Stimulated activated CD4-positive, alpha-beta T cell treated with anti-CD3 and anti-CD28 coated beads, TNF-alpha, amount 100 ng/mL, for 48 hours (primary cell): Measurements from ENCODE around the gene CCDC117.

Source experiments
- DNase-seq, 3 donors: peaks; one replicate each; pipeline ENCODE4 v3.0.0-alpha.2; 2020; ENCODE audit warnings: low read depth in 3 of 3

Gene CCDC117

DNA sequence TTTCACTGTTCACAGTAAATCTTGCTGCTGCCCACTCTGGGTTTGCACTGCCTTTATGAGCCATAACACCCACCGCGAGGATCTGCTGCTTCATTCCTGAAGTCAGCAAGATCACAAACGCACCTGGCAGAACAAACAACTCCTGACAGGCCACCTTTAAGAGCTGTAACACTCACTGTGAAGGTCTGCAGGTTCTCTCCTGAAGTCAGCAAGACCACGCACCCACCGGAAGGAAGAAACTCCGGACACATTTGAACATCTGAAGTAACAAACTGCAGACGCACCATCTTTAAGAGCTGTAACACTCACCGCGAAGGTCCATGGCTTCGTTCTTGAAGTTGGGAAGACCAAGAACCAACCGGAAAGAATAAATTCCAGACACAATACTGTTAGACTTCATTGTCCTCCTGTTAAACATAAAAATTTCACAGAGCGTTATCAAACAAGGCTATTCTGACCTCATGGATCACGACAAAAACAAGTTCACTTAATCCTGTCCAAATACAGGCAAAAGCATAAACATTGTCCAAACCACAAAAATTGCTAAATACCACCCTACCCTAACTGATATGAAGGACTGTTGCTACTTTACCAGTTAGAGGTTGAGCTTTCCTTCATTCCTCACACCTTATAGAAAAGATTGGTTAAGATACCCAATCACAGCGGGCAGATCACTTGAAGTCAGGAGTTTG, 3.0 kb upstream of the CCDC117 start:
- DNase-seq: no peak

DNA sequence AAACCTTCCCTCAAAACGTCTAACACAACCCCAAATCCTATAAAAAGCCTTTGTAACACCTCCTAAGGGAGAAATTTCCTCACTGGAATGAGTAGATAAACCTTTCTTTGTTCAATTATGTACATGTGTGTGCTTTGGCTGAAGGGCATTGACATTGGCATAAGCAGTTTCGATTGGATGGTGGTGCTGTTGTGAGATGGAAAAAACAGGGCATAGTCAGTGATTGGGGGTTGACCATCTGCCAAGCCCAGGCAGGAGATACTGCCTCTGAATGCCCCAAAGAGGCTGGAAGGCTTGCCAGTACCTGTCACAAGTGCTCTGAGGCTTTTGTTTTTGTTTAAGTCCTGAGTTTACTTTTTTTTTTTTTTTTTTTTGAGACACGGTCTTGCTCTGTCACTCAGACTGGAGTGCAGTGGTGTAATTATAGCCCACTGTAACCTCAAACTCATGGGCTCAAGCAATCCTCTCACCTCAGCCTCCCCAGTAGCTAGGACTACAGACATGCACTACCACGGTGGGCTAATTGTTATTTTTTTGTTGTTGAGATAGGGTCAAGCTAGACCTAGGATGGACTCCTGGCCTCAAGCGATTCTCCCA, 1.2 kb upstream of the CCDC117 start:
- DNase-seq: no peak

DNA sequence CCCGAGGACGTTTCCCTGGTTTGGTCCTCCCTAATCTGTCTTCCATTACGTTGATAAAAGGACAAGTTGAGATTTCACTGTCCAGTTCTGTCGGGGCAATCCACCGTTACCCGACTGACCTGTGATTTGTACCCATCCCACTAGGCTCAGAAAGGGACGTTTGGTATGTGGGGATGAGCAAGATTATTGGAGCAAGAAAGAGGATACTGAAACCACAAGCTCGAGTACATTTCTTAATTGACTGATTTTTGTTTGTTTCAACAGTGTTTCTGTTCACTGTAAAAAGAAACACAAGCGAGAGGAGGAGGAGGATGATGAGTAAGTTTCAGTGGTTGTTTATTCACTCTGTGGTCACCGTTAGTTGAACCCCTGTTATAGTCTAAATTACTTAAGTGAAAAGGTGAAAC, 969 bp downstream of the CCDC117 start:
- peak in 1 of 3 donors; percentile 7 for DNase-seq

DNA sequence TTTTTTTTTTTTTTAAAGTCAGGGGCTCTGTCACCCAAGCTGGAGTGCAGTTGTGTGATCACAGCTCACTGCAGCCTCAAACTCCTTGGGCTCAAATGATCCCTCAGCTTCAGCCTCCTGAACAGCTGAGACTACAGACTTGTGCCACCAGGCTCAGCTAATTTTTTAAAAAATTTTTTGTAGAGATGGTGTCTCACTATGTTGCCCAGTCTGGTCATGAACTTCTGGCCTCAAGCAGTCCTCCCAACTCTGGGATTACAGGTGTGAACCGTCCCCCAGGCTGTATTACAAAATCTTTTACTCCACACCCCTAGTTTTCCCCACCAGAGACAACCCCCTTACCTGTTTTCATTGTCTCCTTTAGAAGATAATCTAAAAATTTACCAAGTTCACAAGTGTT, 1.9 kb downstream of the CCDC117 start:
- no peak for DNase-seq

DNA sequence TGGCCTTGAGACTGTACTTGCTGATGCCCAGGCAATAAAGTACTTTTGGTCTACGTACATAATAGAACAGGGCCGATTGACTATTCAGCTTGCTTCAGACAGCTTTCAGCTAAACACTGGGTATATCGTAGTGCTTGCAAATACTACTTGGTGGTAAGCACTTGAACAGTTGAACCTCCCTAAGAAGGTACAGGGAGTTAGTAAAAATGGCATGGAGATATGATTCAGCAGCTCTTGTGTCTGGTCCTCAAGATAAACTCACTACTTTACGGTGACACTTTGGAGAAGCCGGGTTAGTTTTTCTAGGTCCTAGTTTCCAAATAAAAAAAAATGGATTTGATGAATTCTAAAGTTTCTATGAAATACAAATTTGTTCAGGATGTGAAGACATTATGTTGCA, 7.3 kb downstream of the CCDC117 start:
- DNase-seq: no peak

DNA sequence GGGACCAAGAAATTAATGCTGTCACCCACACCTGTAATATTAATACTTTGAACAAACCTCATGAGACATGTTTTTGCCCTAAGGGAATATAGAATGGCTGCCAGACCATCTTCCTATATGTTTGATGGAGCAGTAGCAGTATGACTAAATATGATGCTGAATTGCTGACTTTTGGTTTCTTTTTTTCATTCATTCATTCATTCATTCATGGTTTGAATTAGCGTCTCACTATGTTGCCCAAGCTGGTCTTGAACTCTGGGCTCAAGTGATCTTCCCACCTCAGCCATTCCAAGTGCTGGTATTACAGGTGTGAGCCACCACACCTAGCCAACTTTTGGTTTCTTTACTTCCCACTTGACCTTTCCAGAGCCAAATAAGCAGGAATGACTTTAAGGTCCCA, 7.8 kb downstream of the CCDC117 start:
- no peak for DNase-seq

DNA sequence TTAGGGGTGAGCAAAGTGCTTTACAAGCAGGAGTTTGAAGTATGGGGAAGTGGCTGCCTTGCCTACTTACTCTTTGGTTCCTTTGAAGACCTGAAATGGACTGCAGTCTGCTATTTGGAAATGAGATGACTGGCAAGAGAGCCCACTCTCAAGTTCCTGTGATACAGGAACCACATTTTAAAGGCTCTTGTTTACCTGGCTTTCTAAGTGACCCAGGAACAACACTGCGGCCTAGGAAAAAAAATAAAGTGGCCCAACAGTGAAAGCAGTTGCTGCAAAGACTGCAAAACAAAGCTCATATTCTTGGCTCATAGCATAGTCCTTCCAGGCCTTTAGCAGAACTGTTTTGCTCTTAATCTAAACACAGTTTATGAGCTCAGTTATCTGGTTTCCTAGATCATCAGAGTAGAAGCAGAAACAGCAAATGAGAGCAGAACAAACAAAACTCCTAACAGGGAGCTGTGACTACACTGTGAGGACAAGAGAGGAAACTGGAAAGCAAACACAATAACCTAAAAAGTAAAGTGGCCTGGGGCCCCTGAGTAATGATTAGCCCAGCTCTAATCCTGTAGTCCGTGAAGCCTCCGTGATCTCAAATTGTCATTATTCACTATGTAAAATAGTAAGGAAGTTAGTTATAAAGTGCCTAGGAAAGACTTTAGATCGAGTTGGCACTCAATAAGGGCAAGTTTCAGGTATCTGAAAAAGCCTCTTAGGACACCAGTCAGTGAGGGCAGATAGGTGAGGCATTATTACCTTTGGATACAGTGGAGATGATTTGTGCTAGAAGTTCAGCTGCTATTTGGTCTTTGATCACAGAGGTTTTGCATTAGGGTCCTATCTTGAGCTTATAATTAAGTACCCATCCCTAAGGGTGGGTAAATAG, 11.5 kb downstream of the CCDC117 start:
- no peak for DNase-seq

DNA sequence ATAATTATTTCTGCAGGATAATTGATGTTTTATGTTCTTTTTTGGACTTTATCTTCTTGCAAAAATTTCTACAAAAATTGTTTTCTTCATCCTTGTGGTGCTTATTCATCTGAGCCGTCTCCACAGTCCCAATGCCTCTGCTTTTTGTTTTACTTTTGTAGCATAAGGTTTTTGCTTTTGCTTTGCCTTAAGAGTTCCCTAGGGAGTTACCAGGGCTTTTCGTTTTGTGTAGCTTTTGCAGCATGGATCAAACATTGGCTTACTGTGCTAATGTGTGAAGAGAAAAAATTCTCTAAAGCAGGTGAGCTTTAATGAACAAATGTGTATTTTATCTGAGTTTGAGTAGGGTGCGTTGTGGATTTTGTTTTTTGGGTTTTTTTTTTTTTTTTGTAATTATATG, 16.1 kb downstream of the CCDC117 start:
- no peak for DNase-seq

DNA sequence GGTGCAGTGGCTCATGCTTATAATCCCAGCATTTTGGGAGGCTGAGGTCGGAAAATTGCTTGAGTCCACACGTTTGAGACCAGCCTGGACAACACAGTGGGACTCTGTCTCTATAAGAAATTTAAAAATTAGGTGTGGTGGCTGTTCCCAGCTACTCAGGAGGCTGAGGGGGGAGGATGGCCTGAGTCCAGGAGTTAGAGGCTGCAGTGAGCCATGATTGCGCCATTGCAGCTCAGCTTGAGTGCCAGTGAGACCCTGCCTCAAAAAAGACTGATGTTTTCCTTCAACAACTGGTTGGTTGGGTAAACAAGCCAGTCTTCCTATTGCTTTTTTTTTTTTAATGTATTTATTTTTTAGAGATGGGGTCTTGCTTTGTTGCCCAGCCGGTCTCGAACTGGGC, 18.6 kb downstream of the CCDC117 start:
- DNase-seq: no peak

DNA sequence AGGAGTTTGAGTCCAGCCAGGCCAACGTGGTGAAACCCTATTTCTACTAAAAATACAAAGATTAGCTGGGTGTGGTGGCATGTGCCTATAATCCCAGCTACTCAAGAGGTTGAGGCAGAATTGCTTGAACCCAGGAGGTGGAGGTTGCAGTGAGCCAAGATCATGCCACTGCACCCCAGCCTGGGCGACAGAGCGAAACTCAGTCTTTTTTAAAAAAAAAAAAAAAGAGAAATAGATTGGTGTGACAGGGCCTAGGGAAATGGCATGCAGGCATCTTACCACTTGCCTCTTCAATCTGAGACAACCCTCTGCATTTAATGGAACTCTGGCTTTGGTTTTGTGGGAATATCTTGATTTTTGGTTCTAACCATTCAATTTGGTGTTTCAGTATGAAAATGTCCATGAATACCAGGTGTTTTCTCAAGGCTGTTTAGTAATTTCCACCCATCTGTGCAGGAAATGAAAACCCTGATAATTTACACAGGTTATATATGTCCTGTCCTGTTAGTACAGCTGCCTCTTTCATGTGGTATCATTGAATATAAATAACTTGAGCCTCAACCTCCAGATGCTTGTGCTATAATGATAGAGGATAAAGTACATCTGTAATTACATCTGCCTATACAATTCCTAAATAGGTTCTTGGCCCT, 19.5 kb downstream of the CCDC117 start:
- no peak for DNase-seq

DNA sequence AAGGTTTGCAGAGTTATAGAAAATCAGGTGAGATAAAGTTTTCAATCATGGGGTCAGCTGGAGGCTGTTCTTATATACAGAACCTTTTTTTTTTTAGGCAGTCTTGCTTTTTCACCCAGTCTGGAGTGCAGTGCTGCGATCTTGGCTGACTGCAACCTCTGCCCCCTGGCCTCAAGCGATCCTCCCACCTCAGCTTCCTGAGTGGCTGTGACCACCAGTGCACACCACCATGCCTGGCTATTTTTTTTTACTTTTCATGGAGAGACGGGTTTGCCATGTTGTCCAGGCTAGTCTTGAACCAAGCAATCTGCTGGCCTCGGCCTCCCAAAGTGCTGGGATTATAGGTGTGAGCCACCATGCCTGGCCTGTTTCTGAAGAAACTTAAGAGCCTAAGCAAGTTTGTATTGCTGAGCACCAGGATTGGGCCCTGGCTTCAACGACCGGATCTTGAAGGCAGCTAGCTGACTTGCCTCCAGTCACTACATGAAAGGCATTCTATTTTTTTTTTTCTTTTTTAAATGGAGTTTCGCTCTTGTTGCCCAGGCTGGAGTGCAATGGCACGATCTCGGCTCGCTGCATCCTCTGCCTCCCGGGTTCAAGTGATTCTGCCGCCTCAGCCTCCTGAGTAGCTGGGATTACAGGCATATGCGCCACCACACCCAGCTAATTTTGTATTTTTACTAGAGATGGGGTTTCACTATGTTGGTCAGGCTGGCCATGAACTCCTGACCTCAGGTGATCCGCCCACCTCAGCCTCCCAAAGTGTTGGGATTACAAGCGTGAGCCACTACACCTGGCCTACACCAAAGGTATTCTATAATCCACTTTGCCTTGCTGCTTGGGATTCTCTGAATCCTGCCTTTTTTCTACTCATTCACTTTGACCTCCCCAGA, 20.2 kb downstream of the CCDC117 start:
- DNase-seq: no peak

DNA sequence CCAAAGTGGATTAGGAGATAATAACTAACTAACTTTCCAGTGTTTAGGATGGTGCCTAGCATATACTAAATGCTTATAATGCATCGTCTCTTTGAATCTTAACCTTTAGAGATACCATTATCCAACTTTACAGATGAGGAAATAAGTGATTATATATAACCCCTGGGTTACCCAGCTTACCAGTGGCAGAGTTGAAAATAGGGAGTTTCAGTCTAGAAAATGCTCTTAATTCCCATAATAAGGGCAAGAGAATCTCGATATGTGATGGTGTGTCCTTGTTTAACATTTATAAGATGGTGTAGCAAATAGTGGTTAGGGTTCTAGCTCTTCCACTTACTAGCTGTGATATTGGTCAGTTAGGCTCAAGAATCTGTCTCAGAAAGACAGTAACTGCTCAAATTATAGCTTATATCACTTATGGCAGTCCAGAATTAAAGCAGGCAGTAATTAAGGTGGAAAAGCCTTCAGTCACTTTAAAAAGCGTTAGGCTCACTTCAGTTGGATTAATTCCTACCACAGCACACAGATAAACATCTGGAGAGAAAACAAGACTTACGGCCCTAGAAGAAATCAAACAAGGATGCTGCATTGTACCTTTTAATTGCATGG, 21.6 kb downstream of the CCDC117 start:
- no peak for DNase-seq

DNA sequence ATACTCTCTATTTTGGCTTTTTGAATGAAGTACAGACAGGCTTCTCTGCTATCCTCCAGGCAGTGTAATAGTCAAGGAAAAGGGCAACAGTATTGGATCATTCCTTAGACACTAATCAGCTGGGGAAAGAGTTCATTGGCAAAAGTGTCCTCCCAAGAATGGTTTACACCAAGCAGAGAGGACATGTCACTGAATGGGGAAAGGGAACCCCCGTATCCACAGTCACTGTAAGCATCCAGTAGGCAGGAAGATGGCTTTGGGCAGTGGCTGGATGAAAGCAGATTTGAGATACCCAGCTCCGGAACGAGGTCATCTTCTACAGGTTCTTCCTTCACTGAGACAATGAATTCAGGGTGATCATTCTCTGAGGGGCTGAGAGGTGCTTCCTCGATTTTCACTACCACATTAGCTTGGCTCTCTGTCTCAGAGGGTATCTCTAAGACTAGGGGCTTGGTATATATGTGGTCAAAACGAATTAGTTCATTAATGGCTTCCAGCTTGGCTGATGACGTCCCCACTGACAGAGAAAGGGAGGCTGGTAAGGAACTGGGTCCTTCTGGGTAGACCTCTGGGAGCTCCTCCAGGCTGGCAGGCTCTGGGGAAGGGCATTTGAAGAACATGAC, 22.7 kb downstream of the CCDC117 start:
- no peak for DNase-seq

DNA sequence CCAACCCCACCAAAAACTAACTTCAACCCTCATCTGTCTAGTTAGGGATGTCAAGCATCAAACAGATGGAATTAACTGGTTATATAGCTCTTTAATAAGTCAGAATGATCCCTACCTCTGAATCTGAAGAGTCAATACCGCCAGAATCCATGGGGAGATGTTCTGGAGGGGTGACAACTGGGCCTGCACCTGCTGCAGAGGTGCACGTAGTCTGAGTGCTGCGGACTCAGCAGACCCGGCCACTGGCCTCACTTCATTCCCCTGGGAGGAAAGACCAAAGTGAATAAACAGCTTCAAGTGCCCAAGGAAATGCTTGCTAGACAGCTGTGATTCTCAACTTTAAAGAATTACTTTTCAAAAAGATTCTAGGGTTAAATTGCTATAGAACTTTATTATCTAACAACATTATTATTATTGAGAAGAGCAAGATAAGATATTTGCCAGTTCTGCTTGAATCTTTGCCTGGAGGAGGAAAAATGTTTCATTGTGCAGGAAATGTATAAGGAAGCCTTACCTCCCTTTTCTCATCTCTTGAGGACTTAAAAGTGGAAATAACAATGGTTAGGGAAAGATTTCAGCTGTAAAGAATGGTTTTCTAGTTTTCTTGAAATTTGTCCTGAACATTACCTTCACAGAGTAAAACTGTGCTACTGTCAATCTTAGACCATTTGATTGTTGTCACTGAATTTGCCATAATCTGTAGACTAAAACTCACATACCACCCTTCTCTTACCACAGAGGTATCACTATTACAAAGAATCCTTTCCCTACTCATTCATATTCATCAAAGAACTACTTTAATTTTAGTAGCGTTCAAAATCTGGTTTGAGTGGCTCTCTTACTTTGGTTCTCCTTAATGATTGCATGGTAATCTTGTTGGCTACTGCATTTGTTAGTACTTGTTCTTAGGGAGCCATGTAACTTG, 23.7 kb downstream of the CCDC117 start:
- DNase-seq: no peak

DNA sequence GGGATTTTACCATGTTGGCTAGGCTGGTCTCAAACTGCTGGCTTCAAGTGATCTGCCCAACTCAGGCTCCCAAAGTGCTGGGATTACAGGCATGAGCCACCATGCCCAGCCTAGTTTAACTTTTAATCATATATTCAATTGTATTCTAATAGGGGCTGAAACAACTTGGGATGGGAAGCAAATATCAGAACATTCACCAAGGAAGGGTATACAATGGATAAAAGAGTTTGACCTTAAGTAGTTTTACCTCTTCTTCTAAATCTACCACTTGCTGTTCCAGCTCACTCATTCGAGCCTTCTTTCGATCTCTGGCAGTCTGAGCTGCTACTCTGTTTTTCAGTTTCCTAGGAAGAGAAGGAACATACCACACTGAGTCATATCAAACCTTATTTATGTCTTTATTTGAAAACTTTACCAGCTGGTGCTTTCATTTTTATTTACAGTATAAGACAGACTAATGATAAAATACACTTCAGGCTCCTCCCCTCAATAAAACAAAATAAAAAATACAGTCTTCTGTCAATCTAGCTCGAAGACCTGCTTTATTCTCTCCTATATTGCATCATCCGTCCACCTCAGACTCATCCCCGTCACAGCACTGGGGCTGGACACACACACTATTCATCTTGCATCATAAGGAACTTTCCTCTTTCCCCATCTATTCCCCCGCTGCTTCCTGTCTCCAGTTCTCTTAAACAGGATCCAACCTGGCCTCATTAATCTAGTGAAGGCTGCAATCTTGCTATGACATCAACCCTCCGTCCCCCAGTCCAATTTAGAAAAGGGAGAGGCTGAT, 26.5 kb downstream of the CCDC117 start:
- no peak for DNase-seq

DNA sequence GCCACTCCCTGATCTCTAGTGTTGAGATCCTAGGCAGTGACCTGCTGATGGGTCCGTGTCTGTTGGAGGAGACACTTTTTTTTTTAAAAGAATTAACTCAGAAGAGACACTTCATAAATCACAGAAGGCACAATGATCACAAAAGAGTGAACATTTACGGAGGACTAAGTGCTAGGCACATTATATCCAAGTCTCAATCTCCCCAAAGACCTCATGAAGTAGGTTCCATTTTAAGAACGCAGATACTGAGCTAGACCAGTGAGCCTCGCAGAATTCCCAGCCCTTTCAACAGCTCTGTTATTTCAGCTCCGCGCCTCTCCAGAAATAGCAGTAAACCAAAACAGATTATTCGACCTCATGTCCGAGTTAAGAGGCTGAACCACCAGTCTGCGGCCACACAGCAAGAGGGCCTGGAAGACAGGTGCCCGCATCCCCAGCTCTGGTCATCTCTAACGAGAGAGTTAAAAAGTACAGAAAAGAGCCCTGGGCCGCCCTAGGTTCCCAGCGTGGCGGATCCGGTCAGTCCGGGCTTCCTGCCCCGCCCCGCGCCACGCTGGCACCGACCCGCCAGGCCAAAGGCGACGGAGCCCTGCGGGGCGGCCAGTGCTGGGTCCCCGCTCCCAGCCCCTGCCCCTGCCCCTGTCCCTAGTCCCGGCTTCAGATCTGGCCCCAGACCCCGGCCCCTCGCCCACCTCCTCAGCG, 27.3 kb downstream of the CCDC117 start:
- DNase-seq: no peak

DNA sequence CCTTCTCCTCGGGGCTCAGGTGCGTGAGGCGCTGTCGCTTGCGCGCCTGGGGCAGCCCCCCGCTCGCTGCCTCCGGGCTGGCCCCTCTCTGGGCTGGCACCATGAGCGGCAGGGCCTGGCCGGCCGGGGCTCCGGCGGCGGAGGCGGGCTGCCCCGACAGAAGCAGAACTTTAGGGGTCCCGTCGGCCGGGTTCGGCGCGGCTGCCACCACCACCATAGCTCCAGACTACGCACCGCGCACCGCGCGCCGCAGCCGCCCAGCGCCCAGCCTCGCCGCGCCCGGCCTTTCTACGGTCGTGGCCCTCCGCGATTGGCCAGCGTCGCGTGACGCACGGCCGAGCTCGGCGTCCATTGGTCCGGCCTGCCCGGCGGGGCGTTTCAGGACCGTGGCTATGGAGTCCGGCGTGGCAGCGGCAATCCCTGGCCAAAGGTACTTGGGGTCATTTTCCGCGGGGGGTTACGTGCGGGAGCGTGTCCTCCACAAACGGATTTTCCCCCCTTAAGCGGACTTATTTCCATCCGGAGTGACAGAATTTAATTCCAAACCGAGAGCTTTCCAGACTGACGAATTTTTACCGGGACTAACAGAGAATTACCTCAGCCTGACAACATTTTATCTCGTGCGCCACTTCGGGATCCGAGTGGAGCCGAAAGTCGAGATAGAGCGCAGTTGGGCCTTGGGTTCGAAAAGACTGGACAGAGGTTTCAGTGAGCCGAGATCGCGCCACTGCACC, 28.0 kb downstream of the CCDC117 start, which contains the start of gene XBP1:
Gene XBP1 (minus strand): TSS at position 262 of the 734 bp plus-strand sequence.
- DNase-seq: peak; percentile 76 to 84 (median 77)
